GM10847 (cell line): Measurements from ENCODE around the gene GPATCH8.

Experiments
- POLR2A ChIP-seq: IDR thresholded peaks from 2 replicates; pipeline ENCODE4 v1.6.1; 2011; ENCODE audit not compliant: insufficient read length; ENCODE audit errors: extremely low read depth

Gene GPATCH8

GRCh38 chr17:44378171-44378705, 125.0 kb downstream of the GPATCH8 start:
- no peak for TF ChIP-seq POLR2A

DNA sequence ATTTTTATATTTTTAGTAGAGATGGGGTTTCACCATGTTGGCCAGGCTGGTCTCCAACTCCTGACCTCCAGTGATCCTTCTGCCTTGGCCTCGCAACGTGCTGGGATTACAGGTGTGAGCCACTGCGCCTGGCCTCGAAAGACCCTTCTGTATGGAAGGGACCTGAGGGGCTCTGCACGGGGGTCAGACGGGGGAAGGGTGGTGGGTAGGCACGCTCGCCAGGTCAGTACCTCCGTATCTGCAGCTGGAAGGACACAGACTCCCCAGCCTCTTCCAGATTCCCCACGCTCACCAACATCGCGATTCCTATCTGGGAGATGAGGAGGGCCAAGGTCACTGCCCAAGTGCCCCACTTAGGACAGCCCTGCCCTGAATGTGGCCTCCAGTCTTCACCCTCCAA, 126.4 kb downstream of the GPATCH8 start:
- TF ChIP-seq POLR2A: no peak

DNA sequence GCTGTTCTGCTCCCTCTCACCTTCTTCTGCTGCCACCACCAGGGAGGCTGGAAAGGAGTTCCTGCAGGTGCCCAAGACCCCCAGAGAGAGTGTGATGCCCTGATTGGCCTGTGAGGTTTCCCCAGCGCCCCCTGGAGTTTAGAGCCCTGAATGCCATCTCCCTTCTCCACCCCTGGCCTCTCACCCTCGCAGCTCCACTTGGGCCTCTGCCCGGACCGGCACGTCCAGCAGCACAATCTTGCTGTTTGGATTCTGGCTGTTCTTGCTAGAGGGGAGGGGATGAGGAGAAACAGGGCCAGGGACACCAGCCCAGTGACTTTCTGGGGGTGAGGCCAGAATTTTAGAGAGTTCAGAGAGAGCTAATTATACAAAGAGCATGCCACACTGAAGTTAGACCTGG, 127.1 kb downstream of the GPATCH8 start:
- no peak for TF ChIP-seq POLR2A

DNA sequence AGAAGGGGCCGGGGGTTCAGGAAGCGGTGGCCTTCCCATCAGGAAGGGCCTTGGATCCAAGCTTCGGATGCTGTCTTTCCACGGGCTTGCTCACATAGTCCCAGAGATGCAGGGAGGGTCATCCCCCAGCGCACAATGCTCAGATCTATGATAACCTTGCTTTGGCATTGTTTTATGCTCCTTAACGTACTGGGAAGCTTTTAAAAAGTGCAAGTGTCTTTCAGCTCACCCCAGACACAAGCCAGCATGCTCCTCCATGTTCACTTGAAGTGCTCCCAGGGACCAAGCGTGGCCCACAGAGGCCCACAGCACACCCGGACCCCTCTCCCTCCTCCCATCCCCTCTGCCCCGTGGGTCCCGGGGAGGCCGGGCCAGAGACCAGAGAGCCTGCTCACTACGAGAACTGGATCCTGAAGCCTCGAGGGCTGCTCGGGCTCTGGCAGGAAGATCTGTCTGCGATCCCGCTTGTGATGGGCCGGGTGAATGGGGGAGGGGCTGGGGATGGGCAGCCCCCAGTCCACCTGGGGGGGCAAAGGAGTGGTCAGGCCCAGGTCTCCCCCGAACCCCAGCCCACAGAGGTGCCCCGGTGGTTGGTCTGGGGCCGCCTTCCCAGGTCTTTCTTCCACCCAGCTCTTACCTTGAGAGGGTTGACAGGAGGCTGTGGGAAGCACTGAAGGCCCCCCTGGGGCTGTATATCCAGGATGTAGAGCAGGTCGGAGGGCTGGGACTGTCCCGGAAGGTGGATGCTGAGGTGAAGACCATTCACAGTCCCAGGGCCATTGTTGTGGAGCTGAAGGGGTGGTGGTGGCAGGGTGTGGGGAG, 127.8 kb downstream of the GPATCH8 start:
- no peak for TF ChIP-seq POLR2A

GRCh38 chr17:44374306-44375195, 128.7 kb downstream of the GPATCH8 start:
- TF ChIP-seq POLR2A: no peak

DNA sequence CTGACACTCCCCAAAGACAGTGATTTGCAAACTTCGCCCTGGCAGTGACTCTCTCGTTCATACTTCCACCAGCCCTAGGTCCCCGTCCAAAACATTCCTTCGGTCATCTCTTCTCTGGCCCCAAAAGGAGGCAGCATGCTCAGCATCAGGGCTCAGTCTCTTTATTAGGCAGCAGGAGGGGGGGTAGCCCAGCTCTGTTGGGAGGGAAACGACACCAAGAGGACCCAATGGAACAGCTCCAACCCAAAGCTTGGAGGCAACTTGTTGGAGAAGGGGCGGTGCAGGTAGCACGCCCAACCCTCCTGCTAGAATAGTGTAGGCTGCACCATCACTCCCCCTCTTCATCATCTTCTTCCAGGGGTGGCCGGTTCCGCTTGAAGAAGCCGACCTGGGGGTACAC, 131.2 kb downstream of the GPATCH8 start:
- no peak for TF ChIP-seq POLR2A

GRCh38 chr17:44367231-44367979, 135.8 kb downstream of the GPATCH8 start:
- TF ChIP-seq POLR2A: no peak

GRCh38 chr17:44363613-44364159, 139.5 kb downstream of the GPATCH8 start, which contains the start of gene FAM171A2:
FAM171A2 (minus strand) TSS chr17:44363853; CDS start chr17:44363714, 139 bp downstream.
- TF ChIP-seq POLR2A: no peak

- no peak for TF ChIP-seq POLR2A
Observed at GRCh38 chr17:44362949-44363612, 140.1 kb downstream of the GPATCH8 start.

DNA sequence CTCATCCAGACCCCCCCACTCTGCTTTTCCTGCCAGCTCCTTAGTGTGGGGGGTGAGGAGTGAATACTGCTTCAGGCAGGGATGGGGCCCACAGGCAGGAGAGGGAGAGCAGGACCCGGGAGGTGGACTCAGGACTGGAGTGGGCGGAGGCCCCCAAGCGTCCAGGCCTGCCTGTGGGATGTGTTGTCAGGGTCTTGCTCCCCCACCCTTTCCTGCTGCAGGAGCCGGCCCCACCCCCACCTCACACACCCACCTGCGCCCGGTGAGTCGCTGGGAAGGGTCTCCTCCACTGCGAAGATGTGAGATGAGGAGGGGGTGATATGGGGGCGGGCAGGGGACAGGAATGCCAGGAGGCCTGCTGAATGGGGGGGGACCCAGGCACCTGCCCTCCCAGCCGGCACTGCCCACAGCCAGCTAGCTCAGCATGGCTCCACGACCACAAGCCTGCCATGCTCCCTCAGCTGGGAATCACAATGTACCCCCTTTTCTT, 140.7 kb downstream of the GPATCH8 start:
- TF ChIP-seq POLR2A: no peak

DNA sequence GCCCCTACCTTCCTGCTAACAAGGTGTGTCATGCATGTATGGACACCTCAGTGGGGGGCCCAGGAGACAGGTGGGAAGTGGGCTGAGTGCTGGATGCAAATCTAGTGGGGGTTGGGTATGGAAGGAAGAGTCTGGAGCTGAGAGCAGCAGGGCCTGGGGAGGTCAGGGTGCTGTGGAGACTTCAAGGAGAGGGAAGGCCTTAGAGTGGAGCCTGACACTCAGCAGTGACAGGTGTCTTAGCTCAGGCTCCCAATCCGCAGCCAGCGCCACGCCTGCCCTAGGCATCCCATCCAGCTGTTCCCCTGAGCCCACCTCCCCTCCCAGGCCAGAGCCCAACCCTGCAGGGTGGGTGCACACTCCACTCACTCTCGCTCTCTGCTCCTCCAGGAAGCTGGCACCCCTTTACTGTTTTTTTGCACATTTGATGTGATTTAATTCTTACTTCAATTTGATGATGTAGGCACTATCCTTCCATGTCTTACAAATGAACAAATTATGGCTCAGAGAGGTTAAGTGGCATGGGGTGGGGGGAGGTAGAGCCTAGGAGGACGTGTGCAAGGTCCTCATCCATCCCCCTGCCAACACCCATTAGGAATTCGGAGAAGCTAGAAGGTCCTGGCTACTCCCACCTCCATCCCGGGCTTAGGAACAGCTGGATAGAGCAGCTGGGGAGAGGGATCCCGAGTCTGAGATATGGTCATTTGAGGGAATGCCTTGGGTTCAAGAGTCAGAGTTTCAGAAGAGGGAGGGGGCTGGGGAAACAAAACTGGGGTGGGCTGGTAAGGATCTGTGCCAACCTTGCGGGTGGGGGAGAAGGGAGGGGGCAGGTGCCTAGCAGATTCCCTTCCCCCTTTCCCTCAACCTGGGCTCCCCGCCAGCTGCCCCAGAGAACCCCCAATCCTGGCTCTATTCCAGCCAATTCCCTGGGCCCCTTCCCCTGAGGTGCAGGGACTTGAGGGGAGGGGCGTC, 141.6 kb downstream of the GPATCH8 start:
- TF ChIP-seq POLR2A: no peak

- TF ChIP-seq POLR2A: no peak
Observed at GRCh38 chr17:44360826-44361225, 142.4 kb downstream of the GPATCH8 start.

DNA sequence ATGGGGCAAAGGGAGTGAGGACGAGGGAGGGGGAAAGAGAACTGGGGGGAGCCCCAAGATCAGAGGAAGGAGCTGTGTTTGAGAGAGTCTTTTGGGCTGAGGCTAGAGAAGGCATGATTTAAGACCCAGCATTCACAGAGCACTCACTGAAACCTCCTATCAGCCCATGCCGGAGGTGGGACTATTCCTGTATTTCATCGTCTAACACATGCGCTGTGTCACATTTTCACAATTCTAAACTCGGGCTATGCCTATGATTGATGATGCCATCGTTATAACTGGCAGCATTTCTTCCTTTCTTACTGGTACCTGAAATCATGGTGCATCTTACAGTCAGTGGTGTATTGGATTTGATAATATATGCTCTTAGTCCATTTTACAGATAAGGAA, 143.1 kb downstream of the GPATCH8 start:
- no peak for TF ChIP-seq POLR2A
